ENCODE data around the gene S100A8. TPM values are rescaled to one million over a fixed set of nuclear protein-coding genes. Genes with fewer than 3 reads are reported as not detected.
"Not testable (repeated sequence)": the region's sequence is repeated elsewhere in the genome, so short reads cannot be mapped to it uniquely, and the experiment has no call there.

The S100A8 gene
- total RNA-seq, 1 donor from 2014 or later, result not detected

- TF ChIP-seq CTCF (IDR thresholded peaks at IDR 0.05; ENCODE audit: partially characterized antibody, unreplicated experiment), result no peak
- Mint-ChIP-seq H3K4me1 (ENCODE audit: low read depth, unreplicated experiment) (no peaks in the 10 kb centered on the region), H3K27me3 (ENCODE audit: unreplicated experiment) (peaks cover 2% of the 10 kb centered on the region), H3K4me3 (ENCODE audit: unreplicated experiment) (no peak within 1 kb of the TSS), H3K9me3 (ENCODE audit: unreplicated experiment) (peaks cover 7% of the 10 kb centered on the region), H3K27ac (ENCODE audit: unreplicated experiment) (no peak within 1 kb of the TSS), H3K36me3 (ENCODE audit: unreplicated experiment) (peaks cover 5% of the 10 kb centered on the region)
- no peak for DNase-seq
Measured at GRCh38 chr1:153415850-153416570, 25.1 kb upstream of the S100A8 start, which contains the start of gene S100A7A. Gene S100A7A, plus strand, starts transcription at chr1:153416520. Its CDS starts 1,563 bp downstream, at chr1:153418083.

GRCh38 chr1:153413961-153414360 lies 23.1 kb upstream of the S100A8 start:
- not testable (repeated sequence) for DNase-seq; H3K27me3 Mint-ChIP-seq (ENCODE audit: unreplicated experiment); H3K27ac Mint-ChIP-seq (ENCODE audit: unreplicated experiment); H3K9me3 Mint-ChIP-seq (ENCODE audit: unreplicated experiment); H3K4me1 Mint-ChIP-seq (ENCODE audit: low read depth, unreplicated experiment); H3K36me3 Mint-ChIP-seq (ENCODE audit: unreplicated experiment); H3K4me3 Mint-ChIP-seq (ENCODE audit: unreplicated experiment)

GRCh38 chr1:153407274-153407673 lies 16.4 kb upstream of the S100A8 start:
- H3K27me3 Mint-ChIP-seq (ENCODE audit: unreplicated experiment); H3K4me3 Mint-ChIP-seq (ENCODE audit: unreplicated experiment); DNase-seq; H3K4me1 Mint-ChIP-seq (ENCODE audit: low read depth, unreplicated experiment); H3K27ac Mint-ChIP-seq (ENCODE audit: unreplicated experiment); H3K36me3 Mint-ChIP-seq (ENCODE audit: unreplicated experiment): not testable (repeated sequence)
- peaks cover 15% of the 10 kb centered on the region for H3K9me3 Mint-ChIP-seq (ENCODE audit: unreplicated experiment)

GRCh38 chr1:153405825-153406599 lies 15.1 kb upstream of the S100A8 start:
- not testable (repeated sequence) for H3K36me3 Mint-ChIP-seq (ENCODE audit: unreplicated experiment); H3K4me1 Mint-ChIP-seq (ENCODE audit: low read depth, unreplicated experiment); H3K27me3 Mint-ChIP-seq (ENCODE audit: unreplicated experiment); DNase-seq; H3K4me3 Mint-ChIP-seq (ENCODE audit: unreplicated experiment); H3K27ac Mint-ChIP-seq (ENCODE audit: unreplicated experiment)
- H3K9me3 Mint-ChIP-seq (ENCODE audit: unreplicated experiment), result peaks cover 15% of the 10 kb centered on the region

DNA sequence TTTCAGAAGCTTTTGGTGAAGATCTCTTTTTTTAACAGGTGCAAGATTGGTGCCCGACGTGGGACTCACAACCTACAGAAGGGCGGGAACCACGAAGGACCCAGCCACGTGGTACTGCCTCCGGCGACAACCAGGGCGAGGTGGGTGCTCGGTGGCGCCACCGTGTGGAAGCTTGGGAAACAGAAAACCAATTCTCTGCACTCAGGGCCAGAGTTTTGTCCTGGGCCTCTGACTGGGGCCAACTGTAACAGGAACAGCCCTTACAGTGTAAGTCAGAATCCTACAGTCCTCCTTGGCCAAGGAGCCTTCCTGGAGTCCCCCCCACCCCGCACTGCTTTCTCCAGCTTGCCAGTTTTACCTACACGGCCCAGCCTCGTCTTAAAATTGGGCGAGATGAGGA lies 13.9 kb upstream of the S100A8 start:
- Mint-ChIP-seq H3K4me1 (ENCODE audit: low read depth, unreplicated experiment) (no peaks in the 10 kb centered on the region), H3K9me3 (ENCODE audit: unreplicated experiment) (peaks cover 15% of the 10 kb centered on the region), H3K27ac (ENCODE audit: unreplicated experiment) (no peak overlapping the region), H3K27me3 (ENCODE audit: unreplicated experiment) (peaks cover 8% of the 10 kb centered on the region), H3K36me3 (ENCODE audit: unreplicated experiment) (peaks cover 8% of the 10 kb centered on the region), H3K4me3 (ENCODE audit: unreplicated experiment) (no peak overlapping the region)
- peak; percentile 67 for TF ChIP-seq CTCF (IDR thresholded peaks at IDR 0.05; ENCODE audit: partially characterized antibody, unreplicated experiment)
- DNase-seq, result peak; percentile 61

GRCh38 chr1:153404086-153404635 lies 13.3 kb upstream of the S100A8 start:
- Mint-ChIP-seq H3K9me3 (ENCODE audit: unreplicated experiment) (peaks cover 13% of the 10 kb centered on the region), H3K36me3 (ENCODE audit: unreplicated experiment) (peaks cover 8% of the 10 kb centered on the region), H3K27me3 (ENCODE audit: unreplicated experiment) (peaks cover 8% of the 10 kb centered on the region), H3K27ac (ENCODE audit: unreplicated experiment) (no peak overlapping the region), H3K4me3 (ENCODE audit: unreplicated experiment) (no peak overlapping the region), H3K4me1 (ENCODE audit: low read depth, unreplicated experiment) (no peaks in the 10 kb centered on the region)
- TF ChIP-seq CTCF (IDR thresholded peaks at IDR 0.05; ENCODE audit: partially characterized antibody, unreplicated experiment), result no peak
- DNase-seq, result no peak
